Endothelial cell of umbilical vein (primary cell): ENCODE measurements around the gene RUSC2. TPM values are rescaled to one million over a fixed set of nuclear protein-coding genes. Genes with fewer than 3 reads are reported as not detected.

ENCODE experiments used
- BruUV-seq: library from RNA; stranded (reverse); fragments of 400-500 nt; replicated peaks from 2 replicates; lab custom pipeline; 2021; lab: Mats Ljungman, UMichigan
- CTCF ChIA-PET: fragments of 300-600, 350-600 bp; sonication (Branson Sonifier 250); formaldehyde crosslinking; loops from one replicate; lab custom pipeline; 2021; ENCODE audit warnings: antibody characterized with exemption, inconsistent platforms; lab: Charles Lee
- POLR2A ChIA-PET: fragments of 300-600, 350-600 bp; sonication (Branson Sonifier 250); formaldehyde crosslinking; loops from one replicate; lab custom pipeline; 2021; ENCODE audit warnings: antibody characterized with exemption, inconsistent platforms; lab: Charles Lee
- DNase-seq: peaks from one replicate; pipeline ENCODE4 v3.0.0-alpha.2; 2011; ENCODE audit warnings: low read depth, low spot score
- FAIRE-seq: peaks from 2 replicates; lab custom pipeline; 2011; peaks lifted over from hg19 to GRCh38; lab: Jason Lieb, UNC
- H2AFZ ChIP-seq: 2 replicates; pipeline ENCODE4 v1.6.0; 2012; ENCODE audit warnings: low read depth, low read length, control low read depth, inconsistent platforms
- H3K27ac ChIP-seq: 2 replicates; pipeline ENCODE4 v1.5.1; 2011; ENCODE audit warnings: low read depth, mild to moderate bottlenecking, control low read depth, low read length, moderate library complexity; ENCODE audit not compliant: insufficient read depth
- H3K27me3 ChIP-seq, 2 experiments: 2 replicates each; pipeline versions ENCODE4 v1.6.0 to v1.6.1; 2011; ENCODE audit warnings: low read length in 2 of 2, mixed read lengths in 1 of 2; ENCODE audit not compliant: control insufficient read depth in 2 of 2, insufficient read depth in 2 of 2
- H3K36me3 ChIP-seq, 2 experiments: 2 replicates in 1 of 2; 3 replicates in 1 of 2; pipeline ENCODE4 v1.5.1; 2011; ENCODE audit warnings: low read length in 2 of 2, mild to moderate bottlenecking in 1 of 2, moderate library complexity in 1 of 2; ENCODE audit not compliant: control insufficient read depth in 2 of 2, insufficient read depth in 2 of 2; ENCODE audit errors: extremely low read depth in 1 of 2
- H3K4me1 ChIP-seq: 3 replicates; pipeline ENCODE4 v1.5.1; 2011; ENCODE audit warnings: mild to moderate bottlenecking, low read length; ENCODE audit not compliant: control insufficient read depth, insufficient read depth; ENCODE audit errors: extremely low read depth
- H3K4me2 ChIP-seq: 2 replicates; pipeline ENCODE4 v1.6.1; 2011; ENCODE audit warnings: low read length, control low read depth, mixed read lengths; ENCODE audit not compliant: insufficient read depth
- H3K4me3 ChIP-seq, 3 experiments: fragments of 200-600 bp in 1 of 3; sonication (generic), shearing (Covaris generic) in 1 of 3; replicated peaks in 1 of 3; 2 replicates each; pipeline ENCODE4 v1.5.1; 2011 to 2016; ENCODE audit warnings: control low read depth in 3 of 3, low read length in 3 of 3, mild to moderate bottlenecking in 2 of 3, inconsistent platforms in 1 of 3, low read depth in 1 of 3, moderate library complexity in 1 of 3; ENCODE audit not compliant: insufficient read depth in 1 of 3
- H3K79me2 ChIP-seq: 2 replicates; pipeline ENCODE4 v1.6.0; 2012; ENCODE audit warnings: low read length, inconsistent platforms; ENCODE audit not compliant: control insufficient read depth, insufficient read depth
- H3K9ac ChIP-seq: replicated peaks from 2 replicates; pipeline ENCODE3; 2011; ENCODE audit warnings: low read length, control low read depth; ENCODE audit not compliant: insufficient read depth; ENCODE audit errors: extremely low read depth
- H3K9me1 ChIP-seq: replicated peaks from 3 replicates; pipeline ENCODE4 v1.6.0; 2011; ENCODE audit warnings: mild to moderate bottlenecking, low read length; ENCODE audit not compliant: control insufficient read depth, insufficient read depth; ENCODE audit errors: extremely low read depth
- H3K9me3 ChIP-seq: replicated peaks from 2 replicates; pipeline ENCODE4 v1.5.1; 2012; ENCODE audit warnings: low read length, inconsistent platforms; ENCODE audit not compliant: control insufficient read depth, insufficient read depth
- H4K20me1 ChIP-seq: replicated peaks from 2 replicates; pipeline ENCODE3; 2011; ENCODE audit warnings: mild to moderate bottlenecking, low read length; ENCODE audit not compliant: control insufficient read depth, insufficient read depth; ENCODE audit errors: extremely low read depth
- EZH2 ChIP-seq: IDR thresholded peaks from 2 replicates; pipeline ENCODE4 v1.6.1; 2012; ENCODE audit warnings: borderline replicate concordance, low read depth, mild to moderate bottlenecking, moderate library complexity, low read length, inconsistent platforms; ENCODE audit not compliant: severe bottlenecking
- GATA2 ChIP-seq: IDR thresholded peaks from 2 replicates; pipeline ENCODE4 v1.7.0; 2011; ENCODE audit warnings: low read depth, mild to moderate bottlenecking, moderate library complexity, mixed read lengths, low read length; ENCODE audit not compliant: insufficient read length, insufficient read depth
- JUN ChIP-seq: IDR thresholded peaks from 2 replicates; pipeline ENCODE4 v1.6.1; 2011; ENCODE audit warnings: borderline replicate concordance, low read depth; ENCODE audit not compliant: insufficient read length, insufficient read depth
- MYC ChIP-seq: IDR thresholded peaks from one replicate; pipeline ENCODE4 v1.6.1; 2011; ENCODE audit warnings: mild to moderate bottlenecking, low read depth, low read length
- POLR2AphosphoS5 ChIP-seq: IDR thresholded peaks from 2 replicates; pipeline ENCODE4 v1.6.1; 2012; ENCODE audit warnings: low read depth, mild to moderate bottlenecking, control low read depth, low read length, moderate library complexity; ENCODE audit not compliant: insufficient read depth
- dilution Hi-C: fragments of 300-500 bp; cut with MboI; formaldehyde crosslinking; loops from one replicate; pipeline ENCODE4 v1.15.0; 2019; ENCODE audit warnings: low sequenced_read_pairs; ENCODE audit not compliant: extremely low pct_ligation_motif_present
- intact Hi-C: fragments of 100-400 bp; cut with micrococcal nuclease; formaldehyde crosslinking; loops from one replicate; pipeline ENCODE4 v1.10.0; 2022
- polyA plus RNA-seq, 4 experiments: library from polyadenylated mRNA; depleted of rRNA in 3 of 4; stranded (reverse) in 3 of 4; unstranded in 1 of 4; fragments of >200 nt; gene quantifications; 2 replicates each; pipeline versions ENCODE4 v1.2.1 to v1.2.3, GENCODE V29; 2011 to 2012; ENCODE audit warnings: missing spikeins in 1 of 4
- total RNA-seq: library from RNA; stranded (reverse); gene quantifications from 2 replicates; pipeline ENCODE4 v1.2.3, GENCODE V29; 2021
- TF ChIP-seq, protein P1 (sequence below), 2 donors: IDR thresholded peaks; 1 replicate in 1 of 2; 2 replicates in 1 of 2; pipeline ENCODE4 v1.5.1; 2011; ENCODE audit warnings: low read length in 2 of 2, mild to moderate bottlenecking in 2 of 2, moderate library complexity in 2 of 2, control low read depth in 1 of 2, inconsistent platforms in 1 of 2, low read depth in 1 of 2; ENCODE audit not compliant: insufficient read depth in 1 of 2; ENCODE audit errors: extremely low read depth in 1 of 2

RUSC2 gene
- total and polyA plus RNA-seq, 2 donors (not counting 3 experiments of a cell fraction or from before 2014, with no cell fraction given), result 26.1 to 46.2 TPM

DNA sequence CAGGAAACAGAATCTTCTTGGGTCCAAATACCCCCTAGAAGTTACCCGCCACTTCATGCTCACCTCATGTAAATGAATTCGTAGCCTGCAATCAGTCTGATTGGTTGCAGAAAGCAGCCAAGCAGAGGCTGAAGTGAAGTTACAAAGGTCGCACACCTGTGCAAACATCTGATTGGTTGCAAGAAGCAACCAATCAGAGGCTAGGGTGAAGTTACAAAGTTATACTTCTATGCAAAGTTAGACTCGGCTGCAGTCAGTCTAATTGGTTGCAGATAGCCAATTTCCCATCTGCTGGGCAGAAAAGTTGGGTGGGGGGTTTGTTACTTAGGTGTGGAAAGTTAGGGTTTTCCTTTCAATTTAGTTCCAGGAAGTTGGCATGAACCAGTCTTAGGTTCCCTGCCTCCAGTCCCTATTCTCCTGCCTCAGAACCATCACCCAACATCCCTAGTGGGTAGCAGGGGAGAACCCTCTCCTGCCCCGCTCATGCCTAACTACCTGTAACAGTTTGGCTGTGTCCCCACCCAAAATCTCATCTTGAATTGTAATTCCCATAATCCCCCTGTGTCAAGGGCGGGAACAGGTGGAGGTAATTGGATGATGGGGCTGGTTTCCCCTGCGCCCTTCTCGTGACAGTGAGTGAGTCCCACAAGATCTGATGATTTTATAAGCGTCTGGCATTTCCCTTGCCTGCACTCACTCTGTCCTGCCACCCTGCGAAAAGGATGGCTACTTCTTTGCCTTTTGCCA, 1.2 kb upstream of the RUSC2 start:
- BruUV-seq, result no TSS peak
- intact Hi-C loops, result loop anchor here (1.0 kb wide), 1 partner anchor 66 kb away; no protein-coding TSS in a partner anchor

More for the DNA sequence above, 1.2 kb upstream of the RUSC2 start:
- Histone ChIP-seq H4K20me1 (no peaks in the 10 kb centered on the region), H3K36me3 (no peaks in the 10 kb centered on the region), H2AFZ (peak overlapping the region; percentile 63), H3K79me2 (peaks cover 36% of the 10 kb centered on the region), H3K27ac (peak overlapping the region; percentile 96), H3K9ac (no peak overlapping the region), H3K9me1 (no peaks in the 10 kb centered on the region), H3K4me1 (peaks cover 10% of the 10 kb centered on the region), H3K27me3 (no peaks in the 10 kb centered on the region), H3K9me3 (no peaks in the 10 kb centered on the region), H3K4me2 (peak overlapping the region; percentile 58), H3K4me3 (peak overlapping the region in 2 of 3 experiments; percentile 66 to 91)
- ChIA-PET POLR2A (interaction anchor here (0.9 to 1.4 kb wide), 2 partner anchors 12 to 22 kb away, joined by 3 to 6 read pairs; no protein-coding TSS in a partner anchor), CTCF (interaction anchor here (0.6 to 2.1 kb wide), 15 partner anchors 8 to 409 kb away, joined by 3 to 71 read pairs (median 5); partner anchors contain the start of genes ATOSB and FANCG)
- FAIRE-seq (no peak), DNase-seq (no peak)
- no peak for TF ChIP-seq POLR2AphosphoS5
- TF ChIP-seq JUN, result no peak
- no peak for TF ChIP-seq MYC
- TF ChIP-seq, protein P1, sequence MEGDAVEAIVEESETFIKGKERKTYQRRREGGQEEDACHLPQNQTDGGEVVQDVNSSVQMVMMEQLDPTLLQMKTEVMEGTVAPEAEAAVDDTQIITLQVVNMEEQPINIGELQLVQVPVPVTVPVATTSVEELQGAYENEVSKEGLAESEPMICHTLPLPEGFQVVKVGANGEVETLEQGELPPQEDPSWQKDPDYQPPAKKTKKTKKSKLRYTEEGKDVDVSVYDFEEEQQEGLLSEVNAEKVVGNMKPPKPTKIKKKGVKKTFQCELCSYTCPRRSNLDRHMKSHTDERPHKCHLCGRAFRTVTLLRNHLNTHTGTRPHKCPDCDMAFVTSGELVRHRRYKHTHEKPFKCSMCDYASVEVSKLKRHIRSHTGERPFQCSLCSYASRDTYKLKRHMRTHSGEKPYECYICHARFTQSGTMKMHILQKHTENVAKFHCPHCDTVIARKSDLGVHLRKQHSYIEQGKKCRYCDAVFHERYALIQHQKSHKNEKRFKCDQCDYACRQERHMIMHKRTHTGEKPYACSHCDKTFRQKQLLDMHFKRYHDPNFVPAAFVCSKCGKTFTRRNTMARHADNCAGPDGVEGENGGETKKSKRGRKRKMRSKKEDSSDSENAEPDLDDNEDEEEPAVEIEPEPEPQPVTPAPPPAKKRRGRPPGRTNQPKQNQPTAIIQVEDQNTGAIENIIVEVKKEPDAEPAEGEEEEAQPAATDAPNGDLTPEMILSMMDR (IDR thresholded peaks at IDR 0.05; ENCODE audit: extremely low read depth in 1 of 2, insufficient read depth in 1 of 2, low read depth in 1 of 2, low read length in 2 of 2), result no peak
- no peak for TF ChIP-seq GATA2
- no peak for TF ChIP-seq EZH2
- dilution Hi-C loops, result no loop called here
